Stimulated activated CD4-positive, alpha-beta T cell treated with anti-CD3 and anti-CD28 coated beads, Interleukin-12 subunit alpha, Interleukin-12 subunit beta, amount 100 ng/mL, for 4 hours (primary cell): Measurements from ENCODE around the gene OR2M5.

ENCODE experiments used
- DNase-seq: peaks from one replicate; pipeline ENCODE4 v3.0.0-alpha.2; 2020

Gene OR2M5

GRCh38 chr1:248144513-248145198, at the start of gene OR2M5:
Gene OR2M5, plus strand, starts transcription at chr1:248145148. Its CDS starts 0 bp downstream, at chr1:248145148.
- no peak for DNase-seq

GRCh38 chr1:248098529-248098928, 46.4 kb upstream of the OR2M5 start:
- DNase-seq = no peak

GRCh38 chr1:248102847-248103246, 42.1 kb upstream of the OR2M5 start:
- DNase-seq = no peak

- no peak for DNase-seq
Observed at GRCh38 chr1:248111157-248111556, 33.8 kb upstream of the OR2M5 start.

GRCh38 chr1:248114890-248115289, 30.1 kb upstream of the OR2M5 start:
- DNase-seq = no peak

- no peak for DNase-seq
Observed at GRCh38 chr1:248127653-248128052, 17.3 kb upstream of the OR2M5 start.

GRCh38 chr1:248136811-248137210, 8.1 kb upstream of the OR2M5 start:
- DNase-seq = no peak

GRCh38 chr1:248140846-248141245, 4.1 kb upstream of the OR2M5 start:
- no peak for DNase-seq

GRCh38 chr1:248143311-248143710, 1.6 kb upstream of the OR2M5 start:
- DNase-seq = no peak

GRCh38 chr1:248152056-248152827, 7.3 kb downstream of the OR2M5 start:
- no peak for DNase-seq

GRCh38 chr1:248155927-248156326, 11.0 kb downstream of the OR2M5 start:
- DNase-seq = no peak

- no peak for DNase-seq
Observed at GRCh38 chr1:248158758-248159157, 13.8 kb downstream of the OR2M5 start.

GRCh38 chr1:248164031-248164430, 19.1 kb downstream of the OR2M5 start:
- DNase-seq = no peak

- DNase-seq = no peak
Observed at GRCh38 chr1:248165186-248165585, 20.2 kb downstream of the OR2M5 start.

- DNase-seq = no peak
Observed at GRCh38 chr1:248174521-248174920, 29.6 kb downstream of the OR2M5 start, which contains the start of gene OR2M2. Gene OR2M2, plus strand, starts transcription at chr1:248174821. Its CDS starts 5,165 bp downstream, at chr1:248179986.

- DNase-seq = no peak
Observed at GRCh38 chr1:248183996-248184395, 39.0 kb downstream of the OR2M5 start.

GRCh38 chr1:248187363-248187762, 42.4 kb downstream of the OR2M5 start:
- DNase-seq = no peak

- DNase-seq = no peak
Observed at GRCh38 chr1:248189026-248189425, 44.1 kb downstream of the OR2M5 start.

GRCh38 chr1:248194117-248194516, 49.2 kb downstream of the OR2M5 start:
- DNase-seq = no peak
